Activated CD8-positive, alpha-beta memory T cell treated with anti-CD3 and anti-CD28 coated beads, Interleukin-2, amount 50 U/mL, for 48 hours (primary cell): ENCODE data around the gene CFAP119.

Experiments
- DNase-seq: peaks from one replicate; pipeline ENCODE4 v3.0.0-alpha.2; 2020

Gene CFAP119

GRCh38 chr16:30737794-30738648, 23.8 kb downstream of the CFAP119 start:
- no peak for DNase-seq

GRCh38 chr16:30736995-30737793, 24.7 kb downstream of the CFAP119 start:
- no peak for DNase-seq

GRCh38 chr16:30731411-30731810, 30.5 kb downstream of the CFAP119 start:
- DNase-seq, result no peak

GRCh38 chr16:30728899-30729672, 32.8 kb downstream of the CFAP119 start:
- DNase-seq, result no peak

- DNase-seq, result no peak
These were observed 33.5 kb downstream of the CFAP119 start for GRCh38 chr16:30728321-30728720.

GRCh38 chr16:30725418-30725792, 36.5 kb downstream of the CFAP119 start:
- no peak for DNase-seq

- no peak for DNase-seq
These were observed 37.0 kb downstream of the CFAP119 start for GRCh38 chr16:30724641-30725417.

- DNase-seq, result no peak
These were observed 38.0 kb downstream of the CFAP119 start for GRCh38 chr16:30723725-30724355.

- no peak for DNase-seq
These were observed 38.9 kb downstream of the CFAP119 start for GRCh38 chr16:30722916-30723315.

- DNase-seq, result no peak
These were observed 39.4 kb downstream of the CFAP119 start for GRCh38 chr16:30722443-30722842.

- no peak for DNase-seq
These were observed 40.3 kb downstream of the CFAP119 start for GRCh38 chr16:30721606-30722005.

GRCh38 chr16:30721167-30721566, 40.7 kb downstream of the CFAP119 start:
- no peak for DNase-seq

GRCh38 chr16:30720694-30721093, 41.2 kb downstream of the CFAP119 start:
- no peak for DNase-seq

GRCh38 chr16:30720086-30720485, 41.8 kb downstream of the CFAP119 start:
- DNase-seq, result no peak

GRCh38 chr16:30715750-30716445, 46.0 kb downstream of the CFAP119 start:
- peak; percentile 66 for DNase-seq

- DNase-seq, result no peak
These were observed 50.1 kb downstream of the CFAP119 start for GRCh38 chr16:30711712-30712111.

- DNase-seq, result no peak
These were observed 50.9 kb downstream of the CFAP119 start for GRCh38 chr16:30710971-30711370.
